Neutrophil (primary cell): Measurements from ENCODE around the gene MED8.
A peak's percentile ranks its signal among the peaks of the same experiment; 100 is the strongest.

Experiments used
- H3K27ac ChIP-seq: fragments of 200-600 bp; sonication (generic); 2 replicates; pipeline ENCODE4 v1.5.1; 2016; ENCODE audit warnings: mild to moderate bottlenecking, moderate library complexity
- H3K27me3 ChIP-seq: fragments of 200-600 bp; sonication (generic); 2 replicates; pipeline ENCODE4 v1.6.0; 2016; ENCODE audit warnings: mild to moderate bottlenecking
- H3K36me3 ChIP-seq: fragments of 200-600 bp; sonication (generic); 2 replicates; pipeline ENCODE4 v1.5.1; 2017
- H3K4me1 ChIP-seq, 2 experiments: fragments of 200-600 bp in 1 of 2; sonication (generic) in 1 of 2; 1 replicate in 1 of 2; 2 replicates in 1 of 2; pipeline versions ENCODE4 v1.5.1 to v1.6.1; 2013 to 2016; ENCODE audit warnings: low read depth in 1 of 2, low read length in 1 of 2, mild to moderate bottlenecking in 1 of 2, moderate library complexity in 1 of 2; ENCODE audit not compliant: control insufficient read depth in 1 of 2, insufficient read depth in 1 of 2
- H3K4me3 ChIP-seq, 2 experiments: fragments of 200-600 bp in 1 of 2; sonication (generic) in 1 of 2; 1 replicate in 1 of 2; 2 replicates in 1 of 2; pipeline ENCODE4 v1.5.1; 2013 to 2016; ENCODE audit warnings: low read depth in 1 of 2, low read length in 1 of 2, mild to moderate bottlenecking in 1 of 2, moderate library complexity in 1 of 2
- H3K9me3 ChIP-seq: fragments of 200-600 bp; sonication (generic); 2 replicates; pipeline ENCODE4 v1.5.1; 2016
- TF ChIP-seq, protein P1 (sequence below): fragments of 200-600 bp; sonication (generic); IDR thresholded peaks from 2 replicates; pipeline ENCODE4 v1.5.1; 2016; ENCODE audit warnings: antibody characterized with exemption

The MED8 gene

GRCh38 chr1:43392702-43393101 is 3.1 kb upstream of the MED8 start:
- TF ChIP-seq, protein P1, sequence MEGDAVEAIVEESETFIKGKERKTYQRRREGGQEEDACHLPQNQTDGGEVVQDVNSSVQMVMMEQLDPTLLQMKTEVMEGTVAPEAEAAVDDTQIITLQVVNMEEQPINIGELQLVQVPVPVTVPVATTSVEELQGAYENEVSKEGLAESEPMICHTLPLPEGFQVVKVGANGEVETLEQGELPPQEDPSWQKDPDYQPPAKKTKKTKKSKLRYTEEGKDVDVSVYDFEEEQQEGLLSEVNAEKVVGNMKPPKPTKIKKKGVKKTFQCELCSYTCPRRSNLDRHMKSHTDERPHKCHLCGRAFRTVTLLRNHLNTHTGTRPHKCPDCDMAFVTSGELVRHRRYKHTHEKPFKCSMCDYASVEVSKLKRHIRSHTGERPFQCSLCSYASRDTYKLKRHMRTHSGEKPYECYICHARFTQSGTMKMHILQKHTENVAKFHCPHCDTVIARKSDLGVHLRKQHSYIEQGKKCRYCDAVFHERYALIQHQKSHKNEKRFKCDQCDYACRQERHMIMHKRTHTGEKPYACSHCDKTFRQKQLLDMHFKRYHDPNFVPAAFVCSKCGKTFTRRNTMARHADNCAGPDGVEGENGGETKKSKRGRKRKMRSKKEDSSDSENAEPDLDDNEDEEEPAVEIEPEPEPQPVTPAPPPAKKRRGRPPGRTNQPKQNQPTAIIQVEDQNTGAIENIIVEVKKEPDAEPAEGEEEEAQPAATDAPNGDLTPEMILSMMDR: no peak
- Histone ChIP-seq H3K4me3 (no peak overlapping the region), H3K36me3 (peaks cover 12% of the 10 kb centered on the region), H3K4me1 (peaks cover 27 to 31% of the 10 kb centered on the region in 2 experiments), H3K9me3 (no peaks in the 10 kb centered on the region), H3K27me3 (no peaks in the 10 kb centered on the region), H3K27ac (no peak overlapping the region)

DNA sequence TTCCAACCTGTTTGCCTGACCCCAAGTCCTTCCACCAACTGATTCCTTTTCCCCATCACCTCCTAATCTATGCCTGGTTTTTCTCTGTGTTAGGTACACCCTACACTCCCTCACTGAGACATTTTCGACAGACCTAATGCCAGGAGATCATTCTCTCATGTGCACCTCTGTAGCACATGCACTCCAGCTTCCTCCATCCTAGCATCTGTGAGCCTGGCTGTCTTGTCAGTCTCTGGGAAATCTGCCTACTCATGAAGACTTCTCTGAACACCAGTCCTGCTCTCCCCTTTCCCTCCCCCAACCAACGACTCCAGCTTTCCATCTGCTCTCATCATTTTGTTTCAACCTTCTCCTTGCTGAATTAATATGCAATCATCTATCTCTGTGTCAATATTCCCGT is 987 bp downstream of the MED8 start:
- H3K4me3 ChIP-seq: peak overlapping the region in 1 of 2 experiments; percentile 82
- no peaks in the 10 kb centered on the region for H3K27me3 ChIP-seq
- H3K4me1 ChIP-seq: peaks cover 38 to 43% of the 10 kb centered on the region in 2 experiments
- no peaks in the 10 kb centered on the region for H3K9me3 ChIP-seq
- TF ChIP-seq, protein P1: no peak
- H3K27ac ChIP-seq: peak overlapping the region; percentile 88
- peaks cover 39% of the 10 kb centered on the region for H3K36me3 ChIP-seq

GRCh38 chr1:43387976-43388599 is 1.5 kb downstream of the MED8 start:
- H3K36me3 ChIP-seq: peaks cover 45% of the 10 kb centered on the region
- H3K4me1 ChIP-seq: peaks cover 38 to 43% of the 10 kb centered on the region in 2 experiments
- peak overlapping the region in 1 of 2 experiments; percentile 82 for H3K4me3 ChIP-seq
- TF ChIP-seq, protein P1: no peak
- H3K27ac ChIP-seq: peak overlapping the region; percentile 88
- H3K27me3 ChIP-seq: no peaks in the 10 kb centered on the region
- no peaks in the 10 kb centered on the region for H3K9me3 ChIP-seq

DNA sequence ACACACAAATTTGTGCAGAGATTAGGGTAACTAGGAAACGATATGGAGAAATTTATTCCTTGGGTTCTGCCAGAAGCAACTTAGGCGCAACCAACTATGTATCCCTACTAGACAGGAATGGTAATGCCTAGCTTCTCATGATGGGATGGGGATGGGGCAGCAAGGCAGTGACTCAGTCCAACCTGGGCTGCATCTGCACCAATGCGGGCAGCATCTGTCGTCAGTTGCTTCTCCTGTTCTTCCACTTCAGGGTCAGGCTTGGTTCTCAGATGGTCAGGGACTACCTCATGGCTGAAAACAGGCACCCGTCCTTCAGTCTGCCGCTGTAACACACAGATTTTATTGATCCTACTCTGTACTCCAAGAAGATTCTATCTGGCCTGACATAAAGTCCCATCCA is 2.9 kb downstream of the MED8 start:
- H3K36me3 ChIP-seq: peaks cover 59% of the 10 kb centered on the region
- no peaks in the 10 kb centered on the region for H3K9me3 ChIP-seq
- peak overlapping the region; percentile 88 for H3K27ac ChIP-seq
- H3K4me1 ChIP-seq: peaks cover 48 to 50% of the 10 kb centered on the region in 2 experiments
- H3K27me3 ChIP-seq: no peaks in the 10 kb centered on the region
- TF ChIP-seq, protein P1: no peak
- no peak overlapping the region for H3K4me3 ChIP-seq

- TF ChIP-seq, protein P1: no peak
- no peak overlapping the region for H3K27ac ChIP-seq
- peaks cover 31 to 33% of the 10 kb centered on the region in 2 experiments for H3K4me1 ChIP-seq
- H3K27me3 ChIP-seq: no peaks in the 10 kb centered on the region
- no peak overlapping the region for H3K4me3 ChIP-seq
- H3K36me3 ChIP-seq: peaks cover 72% of the 10 kb centered on the region
- no peaks in the 10 kb centered on the region for H3K9me3 ChIP-seq
Measured at GRCh38 chr1:43383449-43383848, 6.2 kb downstream of the MED8 start.
